Common myeloid progenitor, CD34-positive (primary cell): ENCODE data around the gene SLC2A3.
"Not testable (repeated sequence)": the region's sequence is repeated elsewhere in the genome, so short reads cannot be mapped to it uniquely, and the experiment has no call there.

ENCODE experiments used
- CTCF ChIA-PET: fragments of 350-600 bp; sonication (Branson Sonifier 250); formaldehyde crosslinking; loops from one replicate; lab custom pipeline; 2021; ENCODE audit warnings: antibody characterized with exemption; lab: Charles Lee
- POLR2A ChIA-PET: fragments of 350-600 bp; sonication (Branson Sonifier 250); formaldehyde crosslinking; loops from one replicate; lab custom pipeline; 2021; ENCODE audit warnings: antibody characterized with exemption; lab: Charles Lee
- DNase-seq, 3 donors: peaks; one replicate each; pipeline versions ENCODE4 v3.0.0 to v3.0.0-alpha.2; 2013
- H3K27ac ChIP-seq, 2 experiments: 1 replicate in 1 of 2; 2 replicates in 1 of 2; pipeline ENCODE4 v1.7.0; 2013; ENCODE audit warnings: inconsistent platforms in 2 of 2, low read length in 2 of 2, mild to moderate bottlenecking in 2 of 2, low read depth in 1 of 2, moderate library complexity in 1 of 2; ENCODE audit not compliant: severe bottlenecking in 2 of 2, insufficient read depth in 1 of 2, poor library complexity in 1 of 2
- H3K27me3 ChIP-seq, 5 experiments: replicated peaks in 2 of 5; 1 replicate in 3 of 5; 2 replicates in 2 of 5; pipeline versions ENCODE4 v1.6.1 to v1.7.0; 2013; ENCODE audit warnings: low read length in 4 of 5, mild to moderate bottlenecking in 2 of 5, moderate library complexity in 2 of 5, inconsistent platforms in 1 of 5; ENCODE audit not compliant: insufficient read depth in 5 of 5, control insufficient read depth in 4 of 5
- H3K36me3 ChIP-seq, 4 experiments: 1 replicate in 2 of 4; 2 replicates in 2 of 4; pipeline versions ENCODE4 v1.6.1 to v1.7.0; 2013; ENCODE audit warnings: low read length in 3 of 4, control low read depth in 1 of 4, mild to moderate bottlenecking in 1 of 4; ENCODE audit not compliant: control insufficient read depth in 4 of 4, insufficient read depth in 4 of 4
- H3K4me1 ChIP-seq, 4 experiments: 1 replicate in 3 of 4; 2 replicates in 1 of 4; pipeline versions ENCODE4 v1.6.1 to v1.7.1; 2013; ENCODE audit warnings: low read length in 3 of 4, mild to moderate bottlenecking in 3 of 4, control low read depth in 1 of 4, inconsistent platforms in 1 of 4, moderate library complexity in 1 of 4; ENCODE audit not compliant: control insufficient read depth in 4 of 4, insufficient read depth in 4 of 4; ENCODE audit errors: control extremely low read depth in 1 of 4
- H3K4me3 ChIP-seq, 7 experiments: 1 replicate in 4 of 7; 2 replicates in 3 of 7; pipeline versions ENCODE4 v1.5.1 to v1.7.0; 2013; ENCODE audit warnings: mild to moderate bottlenecking in 7 of 7, low read length in 6 of 7, moderate library complexity in 6 of 7, inconsistent platforms in 2 of 7, low read depth in 2 of 7, control low read depth in 1 of 7; ENCODE audit not compliant: insufficient read depth in 4 of 7, control insufficient read depth in 1 of 7; ENCODE audit errors: extremely low read depth in 1 of 7
- H3K9me3 ChIP-seq, 5 experiments: 1 replicate in 4 of 5; 2 replicates in 1 of 5; pipeline versions ENCODE4 v1.6.1 to v1.7.1; 2013; ENCODE audit warnings: low read length in 4 of 5, mild to moderate bottlenecking in 2 of 5, inconsistent platforms in 1 of 5, low read depth in 1 of 5, moderate library complexity in 1 of 5; ENCODE audit not compliant: control insufficient read depth in 4 of 5, insufficient read depth in 2 of 5; ENCODE audit errors: control extremely low read depth in 1 of 5
- WGBS: methylation state at CpG from one replicate; pipeline ENCODE4 v1.1.5; 2013; ENCODE audit not compliant: insufficient coverage; 5-methylcytosine and 5-hydroxymethylcytosine counted together

Gene SLC2A3

DNA sequence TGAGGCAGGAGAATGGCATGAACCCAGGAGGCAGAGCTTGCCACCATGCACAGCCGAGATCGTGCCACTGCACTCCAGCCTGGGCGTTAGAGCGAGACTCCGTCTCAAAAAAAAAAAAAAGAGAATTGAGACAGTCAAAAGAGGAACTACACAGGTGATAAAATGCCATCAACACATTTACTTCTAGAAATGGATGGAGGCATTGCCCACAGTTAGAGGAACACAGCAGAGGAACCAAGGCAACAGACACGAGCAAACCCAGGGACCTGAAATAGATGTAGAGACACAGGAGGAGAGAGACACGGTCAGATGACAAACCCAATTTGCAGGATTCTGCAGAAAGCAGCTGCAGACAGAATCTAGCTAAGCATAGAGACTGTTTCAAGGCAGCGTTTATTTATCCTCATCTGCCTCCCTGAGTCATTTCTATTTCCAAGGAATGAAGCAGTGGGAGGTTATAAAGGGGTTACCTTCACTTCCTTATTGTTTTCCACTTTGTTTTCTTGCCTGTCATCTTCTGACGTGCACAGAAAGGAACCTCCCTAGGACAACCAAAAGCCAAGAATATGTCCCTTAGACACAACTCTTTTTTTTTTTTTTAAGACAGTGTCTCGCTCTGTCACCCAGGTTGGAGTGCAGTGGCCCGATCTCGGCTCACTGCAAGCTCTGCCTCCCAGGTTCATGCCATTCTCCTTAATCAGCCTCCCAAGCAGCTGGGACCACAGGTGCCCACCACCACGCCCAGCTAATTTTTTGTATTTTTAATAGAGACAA is 41.6 kb upstream of the SLC2A3 start:
- CTCF ChIA-PET, H3K36me3 ChIP-seq, H3K9me3 ChIP-seq, H3K27ac ChIP-seq, H3K4me1 ChIP-seq, H3K4me3 ChIP-seq, POLR2A ChIA-PET, H3K27me3 ChIP-seq: not testable (repeated sequence)
- 80% methylated on average over 1 of the region's 13 CpGs for WGBS
- DNase-seq: peak in 2 of 3 donors; percentile 43 to 59

DNA sequence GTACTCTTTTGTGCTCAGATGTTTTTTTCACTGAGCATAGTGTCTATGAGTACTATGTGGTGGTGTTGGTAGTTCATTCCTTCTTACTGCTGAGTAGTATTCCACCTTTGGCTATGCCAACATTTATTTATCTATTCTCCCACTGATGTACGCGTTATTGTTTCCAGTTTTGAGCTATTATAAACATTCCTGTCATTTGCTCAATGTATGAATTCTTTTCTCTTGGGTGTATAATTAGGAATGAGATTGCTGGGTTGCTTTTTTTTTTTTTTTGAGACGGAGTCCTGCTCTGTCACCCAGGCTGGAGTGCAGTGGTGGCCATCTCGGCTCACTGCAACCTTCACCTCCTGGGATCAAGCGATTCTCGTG is 37.5 kb upstream of the SLC2A3 start:
- H3K27me3 ChIP-seq: no peaks in the 10 kb centered on the region
- WGBS: no CpG with 5 or more reads among the region's 6 CpGs
- peaks cover 6 to 32% (median 24%) of the 10 kb centered on the region in 4 experiments for H3K4me1 ChIP-seq
- H3K9me3 ChIP-seq: no peaks in the 10 kb centered on the region
- POLR2A ChIA-PET: interaction anchor here (0.6 kb wide), 1 partner anchor 621 kb away, joined by 4 read pairs; no protein-coding TSS in a partner anchor
- H3K27ac ChIP-seq: no peak overlapping the region
- no peak overlapping the region for H3K4me3 ChIP-seq
- no peak for DNase-seq
- CTCF ChIA-PET: interaction anchor here (0.6 to 2.2 kb wide), 5 partner anchors 11 to 40 kb away, joined by 3 to 9 read pairs (median 3); no protein-coding TSS in a partner anchor
- no peaks in the 10 kb centered on the region for H3K36me3 ChIP-seq

DNA sequence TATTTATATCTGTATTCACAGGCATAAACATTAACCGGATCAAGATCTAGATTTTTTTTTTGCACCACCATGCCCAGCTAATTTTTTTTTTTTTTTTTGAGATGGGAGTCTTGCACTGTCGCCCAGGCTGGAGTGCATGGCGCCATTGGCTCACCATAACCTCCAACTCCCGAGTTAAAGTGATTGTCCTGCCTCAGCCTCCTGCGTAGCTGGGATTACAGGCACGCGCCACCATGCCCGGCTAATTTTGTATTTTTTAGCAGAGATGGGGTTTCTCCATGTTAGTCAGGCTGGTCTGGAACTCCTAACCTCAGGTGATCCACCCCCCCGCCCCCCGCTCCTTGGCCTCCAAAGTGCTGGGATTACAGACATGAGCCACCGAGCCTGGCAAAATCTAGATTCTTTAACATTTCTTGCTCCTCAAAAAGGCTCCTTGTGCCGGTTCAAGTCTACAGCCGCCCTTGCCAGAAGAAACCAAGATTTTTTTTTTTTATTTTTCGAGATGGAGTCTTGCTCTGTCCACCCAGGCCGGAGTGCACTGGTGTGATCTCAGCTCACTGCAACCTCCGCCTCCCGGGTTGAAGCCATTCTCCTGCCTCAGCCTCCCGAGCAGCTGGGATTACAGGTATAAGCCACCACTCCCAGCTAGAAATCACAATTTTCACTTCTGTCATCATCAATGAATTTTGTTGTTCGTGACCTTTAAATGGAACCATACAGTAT is 36.9 kb upstream of the SLC2A3 start:
- H3K27me3 ChIP-seq: no peaks in the 10 kb centered on the region
- no peak overlapping the region for H3K4me3 ChIP-seq
- no peak overlapping the region for H3K27ac ChIP-seq
- no peak for DNase-seq
- 93% methylated on average over 12 of the region's 19 CpGs for WGBS
- ChIA-PET CTCF (interaction anchor here (0.9 to 1.8 kb wide), 3 partner anchors 11 to 20 kb away, joined by 3 to 8 read pairs (median 3); no protein-coding TSS in a partner anchor), POLR2A (interaction anchor here (0.7 kb wide), 1 partner anchor 126 kb away, joined by 3 read pairs; no protein-coding TSS in a partner anchor)
- no peaks in the 10 kb centered on the region for H3K9me3 ChIP-seq
- peaks cover 6 to 32% (median 24%) of the 10 kb centered on the region in 4 experiments for H3K4me1 ChIP-seq
- H3K36me3 ChIP-seq: no peaks in the 10 kb centered on the region

DNA sequence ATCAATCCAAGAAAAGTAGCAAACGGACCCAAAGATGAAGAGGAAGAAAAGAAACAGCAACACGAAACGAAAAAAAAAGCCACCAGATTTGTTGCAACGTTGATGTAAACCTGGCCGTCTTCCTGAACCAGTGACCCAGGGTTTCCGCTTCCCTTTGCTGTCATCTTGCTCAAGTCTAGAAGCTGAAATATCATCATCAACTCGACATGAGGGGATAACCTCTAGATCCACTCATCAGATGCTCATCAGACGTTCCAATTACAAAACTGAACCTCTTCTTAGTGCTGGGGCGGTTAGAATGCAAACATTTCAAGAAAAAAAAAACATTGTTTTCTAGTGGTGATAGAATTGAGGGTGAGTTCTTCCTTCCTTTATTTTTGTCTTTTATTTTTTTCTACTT is 36.3 kb upstream of the SLC2A3 start:
- H3K4me3 ChIP-seq, POLR2A ChIA-PET, H3K27me3 ChIP-seq, H3K27ac ChIP-seq, H3K36me3 ChIP-seq, H3K9me3 ChIP-seq: not testable (repeated sequence)
- CTCF ChIA-PET: interaction anchor here (1.8 to 16.6 kb wide), 2 partner anchors 21 to 37 kb away, joined by 8 to 242 read pairs; partner anchors contain the start of gene SLC2A3
- WGBS: no CpG with 5 or more reads among the region's 9 CpGs
- DNase-seq: peak in 1 of 3 donors; percentile 41
- H3K4me1 ChIP-seq: peaks cover 6 to 32% (median 24%) of the 10 kb centered on the region in 4 experiments

DNA sequence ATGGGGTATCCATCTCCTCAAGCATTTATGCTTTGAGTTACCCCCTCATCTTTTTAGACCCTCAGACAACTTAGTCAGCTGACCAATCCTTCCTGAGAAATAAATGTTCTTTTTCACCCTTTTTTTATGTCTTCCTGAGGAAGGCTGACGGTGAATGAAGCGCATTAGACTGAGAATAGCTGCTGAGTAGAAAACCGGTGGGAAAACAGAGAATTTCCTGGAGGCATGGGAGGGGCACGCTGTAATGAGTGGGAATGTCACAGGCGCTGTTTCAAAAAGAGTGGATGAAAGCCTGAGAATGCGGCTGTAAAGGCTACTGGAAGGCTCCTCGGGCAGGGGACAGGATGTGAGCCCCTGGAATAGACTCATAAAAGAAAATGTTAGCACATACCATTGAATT is 35.8 kb upstream of the SLC2A3 start:
- H3K27ac ChIP-seq, H3K36me3 ChIP-seq, H3K9me3 ChIP-seq, H3K27me3 ChIP-seq, DNase-seq: not testable (repeated sequence)
- ChIA-PET CTCF (interaction anchor here (1.8 to 16.6 kb wide), 3 partner anchors 10 to 37 kb away, joined by 8 to 242 read pairs (median 13); partner anchors contain the start of gene SLC2A3), POLR2A (interaction anchor here (2.0 kb wide), 1 partner anchor 10 kb away, joined by 13 read pairs; no protein-coding TSS in a partner anchor)
- WGBS: no CpG with 5 or more reads among the region's 7 CpGs
- Histone ChIP-seq H3K4me3 (peak overlapping the region in 4 of 7 experiments; percentile 11 to 85 (median 47)), H3K4me1 (peaks cover 6 to 32% (median 24%) of the 10 kb centered on the region in 4 experiments)

DNA sequence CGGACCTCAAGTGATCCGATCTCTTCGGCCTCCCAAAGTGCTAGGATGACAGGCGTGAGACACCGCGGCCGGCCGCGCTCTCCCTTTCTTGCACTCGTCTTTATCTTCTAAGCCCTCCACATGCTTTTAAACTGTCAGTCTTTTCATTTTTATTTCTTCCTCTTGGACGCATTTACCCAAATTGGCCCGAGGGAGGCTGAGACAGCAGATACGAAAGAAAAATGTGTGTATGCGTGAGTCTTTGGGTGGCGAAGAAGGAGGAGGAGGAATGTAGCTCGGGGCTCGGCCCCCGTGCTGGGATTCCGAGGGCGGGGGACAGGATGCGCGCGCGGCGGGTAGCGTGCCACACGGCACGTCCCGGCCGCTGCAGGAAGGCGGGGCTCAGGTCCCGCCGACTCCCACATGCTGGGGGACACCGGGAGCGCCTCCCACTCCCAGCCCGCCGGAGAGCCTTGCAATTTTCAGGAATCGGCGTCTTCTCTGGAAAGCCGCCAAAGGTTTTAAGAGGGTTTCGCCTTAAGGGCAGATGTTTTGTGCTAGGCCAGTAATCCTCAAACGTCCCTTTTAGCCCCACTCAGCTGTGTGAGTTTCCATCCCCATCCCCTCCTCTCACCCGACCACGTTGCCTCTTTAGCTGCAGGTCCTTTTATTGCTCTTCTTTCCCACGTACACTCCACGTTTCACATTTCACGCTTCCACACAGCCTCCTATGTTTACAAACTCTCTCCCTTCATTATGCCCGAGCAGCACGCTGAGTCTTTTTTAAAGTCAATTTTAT is 34.7 kb upstream of the SLC2A3 start:
- H3K27ac ChIP-seq: peak overlapping the region; percentile 46 to 80
- H3K27me3 ChIP-seq: no peaks in the 10 kb centered on the region
- WGBS: under 1% methylated on average over 30 of the region's 49 CpGs
- H3K4me1 ChIP-seq: peaks cover 6 to 32% (median 24%) of the 10 kb centered on the region in 4 experiments
- no peaks in the 10 kb centered on the region for H3K36me3 ChIP-seq
- no peaks in the 10 kb centered on the region for H3K9me3 ChIP-seq
- POLR2A ChIA-PET: interaction anchor here (0.6 to 2.0 kb wide), 2 partner anchors 9 to 312 kb away, joined by 3 to 13 read pairs; no protein-coding TSS in a partner anchor
- DNase-seq: peak; percentile 82 to 90 (median 88)
- peak overlapping the region; percentile 37 to 85 (median 70) for H3K4me3 ChIP-seq
- CTCF ChIA-PET: interaction anchor here (0.8 to 16.6 kb wide), 4 partner anchors 9 to 36 kb away, joined by 3 to 242 read pairs (median 8); partner anchors contain the start of gene SLC2A3
